Endothelial cell of umbilical vein (primary cell): ENCODE results near the gene UBE2I. TPM values are rescaled to one million over a fixed set of nuclear protein-coding genes. Genes with fewer than 3 reads are reported as not detected.

ENCODE experiments used
- BruUV-seq: library from RNA; stranded (reverse); fragments of 400-500 nt; replicated peaks from 2 replicates; lab custom pipeline; 2021; lab: Mats Ljungman, UMichigan
- CTCF ChIA-PET: fragments of 300-600, 350-600 bp; sonication (Branson Sonifier 250); formaldehyde crosslinking; loops from one replicate; lab custom pipeline; 2021; ENCODE audit warnings: antibody characterized with exemption, inconsistent platforms; lab: Charles Lee
- POLR2A ChIA-PET: fragments of 300-600, 350-600 bp; sonication (Branson Sonifier 250); formaldehyde crosslinking; loops from one replicate; lab custom pipeline; 2021; ENCODE audit warnings: antibody characterized with exemption, inconsistent platforms; lab: Charles Lee
- DNase-seq: peaks from one replicate; pipeline ENCODE4 v3.0.0-alpha.2; 2011; ENCODE audit warnings: low read depth, low spot score
- FAIRE-seq: peaks from 2 replicates; lab custom pipeline; 2011; peaks lifted over from hg19 to GRCh38; lab: Jason Lieb, UNC
- H2AFZ ChIP-seq: 2 replicates; pipeline ENCODE4 v1.6.0; 2012; ENCODE audit warnings: low read depth, low read length, control low read depth, inconsistent platforms
- H3K27ac ChIP-seq: 2 replicates; pipeline ENCODE4 v1.5.1; 2011; ENCODE audit warnings: low read depth, mild to moderate bottlenecking, control low read depth, low read length, moderate library complexity; ENCODE audit not compliant: insufficient read depth
- H3K27me3 ChIP-seq, 2 experiments: 2 replicates each; pipeline versions ENCODE4 v1.6.0 to v1.6.1; 2011; ENCODE audit warnings: low read length in 2 of 2, mixed read lengths in 1 of 2; ENCODE audit not compliant: control insufficient read depth in 2 of 2, insufficient read depth in 2 of 2
- H3K36me3 ChIP-seq, 2 experiments: 2 replicates in 1 of 2; 3 replicates in 1 of 2; pipeline ENCODE4 v1.5.1; 2011; ENCODE audit warnings: low read length in 2 of 2, mild to moderate bottlenecking in 1 of 2, moderate library complexity in 1 of 2; ENCODE audit not compliant: control insufficient read depth in 2 of 2, insufficient read depth in 2 of 2; ENCODE audit errors: extremely low read depth in 1 of 2
- H3K4me1 ChIP-seq: 3 replicates; pipeline ENCODE4 v1.5.1; 2011; ENCODE audit warnings: mild to moderate bottlenecking, low read length; ENCODE audit not compliant: control insufficient read depth, insufficient read depth; ENCODE audit errors: extremely low read depth
- H3K4me2 ChIP-seq: 2 replicates; pipeline ENCODE4 v1.6.1; 2011; ENCODE audit warnings: low read length, control low read depth, mixed read lengths; ENCODE audit not compliant: insufficient read depth
- H3K4me3 ChIP-seq, 3 experiments: fragments of 200-600 bp in 1 of 3; sonication (generic), shearing (Covaris generic) in 1 of 3; replicated peaks in 1 of 3; 2 replicates each; pipeline ENCODE4 v1.5.1; 2011 to 2016; ENCODE audit warnings: control low read depth in 3 of 3, low read length in 3 of 3, mild to moderate bottlenecking in 2 of 3, inconsistent platforms in 1 of 3, low read depth in 1 of 3, moderate library complexity in 1 of 3; ENCODE audit not compliant: insufficient read depth in 1 of 3
- H3K79me2 ChIP-seq: 2 replicates; pipeline ENCODE4 v1.6.0; 2012; ENCODE audit warnings: low read length, inconsistent platforms; ENCODE audit not compliant: control insufficient read depth, insufficient read depth
- H3K9ac ChIP-seq: replicated peaks from 2 replicates; pipeline ENCODE3; 2011; ENCODE audit warnings: low read length, control low read depth; ENCODE audit not compliant: insufficient read depth; ENCODE audit errors: extremely low read depth
- H3K9me1 ChIP-seq: replicated peaks from 3 replicates; pipeline ENCODE4 v1.6.0; 2011; ENCODE audit warnings: mild to moderate bottlenecking, low read length; ENCODE audit not compliant: control insufficient read depth, insufficient read depth; ENCODE audit errors: extremely low read depth
- H3K9me3 ChIP-seq: replicated peaks from 2 replicates; pipeline ENCODE4 v1.5.1; 2012; ENCODE audit warnings: low read length, inconsistent platforms; ENCODE audit not compliant: control insufficient read depth, insufficient read depth
- H4K20me1 ChIP-seq: replicated peaks from 2 replicates; pipeline ENCODE3; 2011; ENCODE audit warnings: mild to moderate bottlenecking, low read length; ENCODE audit not compliant: control insufficient read depth, insufficient read depth; ENCODE audit errors: extremely low read depth
- CTCF ChIP-seq, 2 donors: IDR thresholded peaks; 1 replicate in 1 of 2; 2 replicates in 1 of 2; pipeline ENCODE4 v1.5.1; 2011; ENCODE audit warnings: low read length in 2 of 2, mild to moderate bottlenecking in 2 of 2, moderate library complexity in 2 of 2, control low read depth in 1 of 2, inconsistent platforms in 1 of 2, low read depth in 1 of 2; ENCODE audit not compliant: insufficient read depth in 1 of 2; ENCODE audit errors: extremely low read depth in 1 of 2
- EZH2 ChIP-seq: IDR thresholded peaks from 2 replicates; pipeline ENCODE4 v1.6.1; 2012; ENCODE audit warnings: borderline replicate concordance, low read depth, mild to moderate bottlenecking, moderate library complexity, low read length, inconsistent platforms; ENCODE audit not compliant: severe bottlenecking
- FOS ChIP-seq: IDR thresholded peaks from 2 replicates; pipeline ENCODE4 v1.6.1; 2011; ENCODE audit warnings: mild to moderate bottlenecking, low read length, moderate library complexity, borderline replicate concordance; ENCODE audit not compliant: insufficient read depth
- GATA2 ChIP-seq: IDR thresholded peaks from 2 replicates; pipeline ENCODE4 v1.7.0; 2011; ENCODE audit warnings: low read depth, mild to moderate bottlenecking, moderate library complexity, mixed read lengths, low read length; ENCODE audit not compliant: insufficient read length, insufficient read depth
- JUN ChIP-seq: IDR thresholded peaks from 2 replicates; pipeline ENCODE4 v1.6.1; 2011; ENCODE audit warnings: borderline replicate concordance, low read depth; ENCODE audit not compliant: insufficient read length, insufficient read depth
- MAX ChIP-seq: IDR thresholded peaks from 2 replicates; pipeline ENCODE4 v1.6.1; 2011; ENCODE audit not compliant: insufficient read depth, insufficient read length
- MYC ChIP-seq: IDR thresholded peaks from one replicate; pipeline ENCODE4 v1.6.1; 2011; ENCODE audit warnings: mild to moderate bottlenecking, low read depth, low read length
- POLR2A ChIP-seq: IDR thresholded peaks from 2 replicates; pipeline ENCODE4 v1.6.1; 2012; ENCODE audit warnings: low read depth, mild to moderate bottlenecking, control low read depth, low read length
- POLR2AphosphoS5 ChIP-seq: IDR thresholded peaks from 2 replicates; pipeline ENCODE4 v1.6.1; 2012; ENCODE audit warnings: low read depth, mild to moderate bottlenecking, control low read depth, low read length, moderate library complexity; ENCODE audit not compliant: insufficient read depth
- dilution Hi-C: fragments of 300-500 bp; cut with MboI; formaldehyde crosslinking; loops from one replicate; pipeline ENCODE4 v1.15.0; 2019; ENCODE audit warnings: low sequenced_read_pairs; ENCODE audit not compliant: extremely low pct_ligation_motif_present
- intact Hi-C: fragments of 100-400 bp; cut with micrococcal nuclease; formaldehyde crosslinking; loops from one replicate; pipeline ENCODE4 v1.10.0; 2022
- polyA plus RNA-seq, 4 experiments: library from polyadenylated mRNA; depleted of rRNA in 3 of 4; stranded (reverse) in 3 of 4; unstranded in 1 of 4; fragments of >200 nt; gene quantifications; 2 replicates each; pipeline versions ENCODE4 v1.2.1 to v1.2.3, GENCODE V29; 2011 to 2012; ENCODE audit warnings: missing spikeins in 1 of 4
- total RNA-seq: library from RNA; stranded (reverse); gene quantifications from 2 replicates; pipeline ENCODE4 v1.2.3, GENCODE V29; 2021

The UBE2I gene
- total and polyA plus RNA-seq, 2 donors (not counting 3 experiments of a cell fraction or from before 2014, with no cell fraction given), result 122 to 233 TPM

- CTCF ChIA-PET, result no interaction called here
- Histone ChIP-seq H3K27ac (no peak overlapping the region), H3K27me3 (peaks cover 13 to 14% of the 10 kb centered on the region in 2 experiments), H2AFZ (no peak overlapping the region), H3K9me1 (no peaks in the 10 kb centered on the region), H3K9me3 (no peaks in the 10 kb centered on the region), H4K20me1 (no peaks in the 10 kb centered on the region), H3K4me1 (no peaks in the 10 kb centered on the region), H3K9ac (no peak overlapping the region), H3K79me2 (no peaks in the 10 kb centered on the region), H3K36me3 (no peaks in the 10 kb centered on the region), H3K4me3 (no peak overlapping the region), H3K4me2 (no peak overlapping the region)
- no TSS peak for BruUV-seq
- DNase-seq (no peak), FAIRE-seq (no peak)
- TF ChIP-seq JUN (no peak), POLR2A (no peak), CTCF (IDR thresholded peaks at IDR 0.05; ENCODE audit: extremely low read depth in 1 of 2, insufficient read depth in 1 of 2, low read depth in 1 of 2, low read length in 2 of 2) (no peak), EZH2 (no peak), POLR2AphosphoS5 (no peak), MAX (no peak), MYC (no peak), GATA2 (no peak), FOS (no peak)
- dilution Hi-C loops, result no loop called here
- intact Hi-C loops, result no loop called here
- POLR2A ChIA-PET, result no interaction called here
These were observed 44.3 kb upstream of the UBE2I start for GRCh38 chr16:1265090-1265630.
